Measurements from ENCODE around the gene ATP1B3. TPM values are rescaled to one million over a fixed set of nuclear protein-coding genes. Genes with fewer than 3 reads are reported as not detected.

The ATP1B3 gene
- total RNA-seq, 4 donors from 2014 or later, result 48.7 to 270 (median 228) TPM

GRCh38 chr3:141895731-141896130 lies 19.3 kb downstream of the ATP1B3 start:
- Histone ChIP-seq H3K4me3 (no peak overlapping the region), H3K4me1 (no peaks in the 10 kb centered on the region), H3K9me3 (no peaks in the 10 kb centered on the region), H3K36me3 (no peaks in the 10 kb centered on the region), H3K27me3 (no peaks in the 10 kb centered on the region), H3K27ac (no peak overlapping the region)
- no peak for DNase-seq
- TF ChIP-seq CTCF (IDR thresholded peaks at IDR 0.05) (no peak), POLR2A (IDR thresholded peaks at IDR 0.05) (no peak)

GRCh38 chr3:141898908-141899307 lies 22.5 kb downstream of the ATP1B3 start:
- TF ChIP-seq CTCF (IDR thresholded peaks at IDR 0.05) (no peak), POLR2A (IDR thresholded peaks at IDR 0.05) (no peak)
- no peak for DNase-seq
- Histone ChIP-seq H3K9me3 (no peaks in the 10 kb centered on the region), H3K36me3 (peaks cover 0 to 9% (median 0%) of the 10 kb centered on the region in 3 donors), H3K4me1 (no peaks in the 10 kb centered on the region), H3K27me3 (no peaks in the 10 kb centered on the region), H3K4me3 (no peak overlapping the region), H3K27ac (no peak overlapping the region)

GRCh38 chr3:141900343-141900742 lies 23.9 kb downstream of the ATP1B3 start:
- Histone ChIP-seq H3K27me3 (no peaks in the 10 kb centered on the region), H3K27ac (no peak overlapping the region), H3K36me3 (peaks cover 0 to 9% (median 0%) of the 10 kb centered on the region in 3 donors), H3K4me3 (no peak overlapping the region), H3K4me1 (no peaks in the 10 kb centered on the region), H3K9me3 (no peaks in the 10 kb centered on the region)
- TF ChIP-seq POLR2A (IDR thresholded peaks at IDR 0.05), result no peak
- no peak for TF ChIP-seq CTCF (IDR thresholded peaks at IDR 0.05)
- DNase-seq, result no peak

- Histone ChIP-seq H3K4me3 (no peak overlapping the region), H3K36me3 (peaks cover 0 to 19% (median 0%) of the 10 kb centered on the region in 3 donors), H3K27me3 (no peaks in the 10 kb centered on the region), H3K4me1 (no peaks in the 10 kb centered on the region), H3K27ac (no peak overlapping the region), H3K9me3 (no peaks in the 10 kb centered on the region)
- TF ChIP-seq CTCF (IDR thresholded peaks at IDR 0.05) (no peak), POLR2A (IDR thresholded peaks at IDR 0.05) (no peak)
- DNase-seq, result no peak
Observed at GRCh38 chr3:141901914-141902313, 25.5 kb downstream of the ATP1B3 start.

GRCh38 chr3:141904203-141904602 lies 27.8 kb downstream of the ATP1B3 start:
- no peak overlapping the region for H3K4me3 ChIP-seq
- H3K36me3 ChIP-seq, result peaks cover 0 to 41% (median 0%) of the 10 kb centered on the region in 3 donors
- H3K27me3 ChIP-seq, result no peaks in the 10 kb centered on the region
- TF ChIP-seq CTCF (IDR thresholded peaks at IDR 0.05) (no peak), POLR2A (IDR thresholded peaks at IDR 0.05) (no peak)
- DNase-seq, result no peak
- no peaks in the 10 kb centered on the region for H3K4me1 ChIP-seq
- H3K27ac ChIP-seq, result no peak overlapping the region
- no peaks in the 10 kb centered on the region for H3K9me3 ChIP-seq

- Histone ChIP-seq H3K27me3 (no peaks in the 10 kb centered on the region), H3K36me3 (peaks cover 0 to 50% (median 0%) of the 10 kb centered on the region in 3 donors)
- DNase-seq, result no peak
Observed at GRCh38 chr3:141905129-141905528, 28.7 kb downstream of the ATP1B3 start.

More at GRCh38 chr3:141905129-141905528, 28.7 kb downstream of the ATP1B3 start:
- no peak for TF ChIP-seq CTCF (IDR thresholded peaks at IDR 0.05)
- TF ChIP-seq POLR2A (IDR thresholded peaks at IDR 0.05), result no peak
- Histone ChIP-seq H3K4me3 (no peak overlapping the region), H3K4me1 (no peaks in the 10 kb centered on the region), H3K9me3 (no peaks in the 10 kb centered on the region), H3K27ac (no peak overlapping the region)

Data from Peyer's patch (tissue), 4 donors.